GM18870 (cell line): ENCODE results near the gene STK32A.

ENCODE experiments used
- ATAC-seq: cut with Tn5 transposase; IDR thresholded peaks from one replicate; pipeline ENCODE4 v1.9.1; 2021; ENCODE audit warnings: moderate library complexity; ENCODE audit not compliant: unreplicated experiment

Gene STK32A

GRCh38 chr5:147413266-147413665 is 178.4 kb downstream of the STK32A start:
- ATAC-seq = no peak

- no peak for ATAC-seq
These were observed 180.8 kb downstream of the STK32A start for GRCh38 chr5:147415651-147416050.

GRCh38 chr5:147417135-147417813 is 182.4 kb downstream of the STK32A start:
- no peak for ATAC-seq

- no peak for ATAC-seq
These were observed 183.8 kb downstream of the STK32A start for GRCh38 chr5:147418613-147419012.

- no peak for ATAC-seq
These were observed 192.0 kb downstream of the STK32A start for GRCh38 chr5:147426640-147427327.

GRCh38 chr5:147427521-147428401 is 192.9 kb downstream of the STK32A start:
- no peak for ATAC-seq

- no peak for ATAC-seq
These were observed 195.8 kb downstream of the STK32A start for GRCh38 chr5:147430628-147431027.

GRCh38 chr5:147431586-147431985 is 196.8 kb downstream of the STK32A start:
- ATAC-seq = no peak

- no peak for ATAC-seq
These were observed 197.5 kb downstream of the STK32A start for GRCh38 chr5:147432323-147432722.

- ATAC-seq = no peak
These were observed 199.2 kb downstream of the STK32A start for GRCh38 chr5:147434049-147434448.

- peak; percentile 80 for ATAC-seq
These were observed 201.8 kb downstream of the STK32A start for GRCh38 chr5:147436596-147436995.

GRCh38 chr5:147437161-147437596 is 202.4 kb downstream of the STK32A start:
- no peak for ATAC-seq
